Right lobe of liver (tissue), 6 donors: Measurements from ENCODE around the gene AJAP1. TPM values are rescaled to one million over a fixed set of nuclear protein-coding genes. Genes with fewer than 3 reads are reported as not detected.

Experiments
- ATAC-seq, 4 donors: fragments of 200-7000 bp; cut with Tn5 transposase; one replicate each; pipeline ENCODE4 v1.9.1; 2020; ENCODE audit warnings: mild to moderate bottlenecking in 4 of 4, moderate library complexity in 4 of 4
- DNase-seq, 3 donors: peaks; one replicate each; pipeline ENCODE4 v3.0.0-alpha.2; 2020
- H3K27ac ChIP-seq, 3 donors: fragments of 200-600 bp; one replicate each; pipeline ENCODE4 v1.8.0; 2022
- H3K27me3 ChIP-seq, 2 donors: fragments of 200-600 bp; one replicate each; pipeline ENCODE4 v1.8.0; 2022
- H3K36me3 ChIP-seq, 4 donors: fragments of 200-600 bp; sonication (generic) in 1 of 4; one replicate each; pipeline versions ENCODE4 v1.5.1 to v1.8.0; 2017 to 2022; ENCODE audit warnings: control low read depth in 1 of 4
- H3K4me1 ChIP-seq, 4 donors: fragments of 200-600 bp; sonication (generic) in 1 of 4; one replicate each; pipeline versions ENCODE4 v1.5.1 to v1.8.0; 2017 to 2022; ENCODE audit warnings: control low read depth in 1 of 4
- H3K4me3 ChIP-seq, 3 donors: fragments of 200-600 bp; one replicate each; pipeline ENCODE4 v1.8.0; 2022
- H3K9me3 ChIP-seq, 4 donors: fragments of 200-600 bp; sonication (generic) in 1 of 4; one replicate each; pipeline versions ENCODE4 v1.5.1 to v1.8.0; 2017 to 2022; ENCODE audit warnings: control low read depth in 1 of 4
- CTCF ChIP-seq, 4 donors: fragments of 200-600 bp in 3 of 4; fragments of 450-650 bp in 1 of 4; IDR thresholded peaks; one replicate each; pipeline versions ENCODE4 v1.5.1 to v1.8.0; 2016 to 2022; ENCODE audit warnings: antibody characterized with exemption in 4 of 4, mild to moderate bottlenecking in 2 of 4
- POLR2A ChIP-seq: fragments of 450-650 bp; IDR thresholded peaks from one replicate; pipeline ENCODE4 v1.6.1; 2017; ENCODE audit warnings: antibody characterized with exemption, mild to moderate bottlenecking
- WGBS: methylation state at CpG from one replicate; pipeline ENCODE4 v1.1.6; 2018; ENCODE audit warnings: low coverage, low lambda C conversion rate; ENCODE audit not compliant: insufficient coverage; ENCODE audit errors: missing lambda C conversion rate; 5-methylcytosine and 5-hydroxymethylcytosine counted together
- intact Hi-C, 2 donors: fragments of 100-400 bp; cut with DNase I; formaldehyde crosslinking; loops; one replicate each; pipeline versions ENCODE4 v1.11.2 to v1.14.1; 2022
- total RNA-seq, 6 experiments: library from RNA; depleted of rRNA in 2 of 6; stranded (reverse); fragments of >200 nt in 2 of 6; fragmentation: NEBNext Ultra II Directional in 3 of 6; extraction: Animal tissue kit (Norgen Biotek cat#: 25700) in 3 of 6; gene quantifications; one replicate each; pipeline versions ENCODE4 v1.1.0 to v1.2.4, GENCODE V29; 2016 to 2023
- donor health status: DM: no; HTN: yes; CAD: no.
- donor health status: DM: no; HTN: no; CAD: no.
- donor health status: DM: no; HTN: no; CAD: no.
- donor health status: DM: no; HTN: yes; CAD: no.
- donor health status: DM: no; HTN: yes; CAD: no.

The AJAP1 gene
- total RNA-seq, 6 experiments from 2014 or later: 0.06 to 0.35 (median 0.13) TPM

- Histone ChIP-seq H3K4me3 (no peak overlapping the region), H3K4me1 (no peaks in the 10 kb centered on the region), H3K36me3 (no peaks in the 10 kb centered on the region), H3K27me3 (no peaks in the 10 kb centered on the region), H3K27ac (no peak overlapping the region), H3K9me3 (no peaks in the 10 kb centered on the region)
- DNase-seq (no peak), ATAC-seq (no peak)
- TF ChIP-seq POLR2A (no peak), CTCF (IDR thresholded peaks at IDR 0.05) (no peak)
- intact Hi-C loops: no loop called here
- 60% methylated on average over 13 of the region's 37 CpGs for WGBS
Measured at GRCh38 chr1:4772294-4773010, 118.0 kb downstream of the AJAP1 start.

- Histone ChIP-seq H3K27me3 (no peaks in the 10 kb centered on the region), H3K4me3 (no peak overlapping the region), H3K4me1 (no peaks in the 10 kb centered on the region), H3K9me3 (no peaks in the 10 kb centered on the region), H3K36me3 (no peaks in the 10 kb centered on the region), H3K27ac (no peak overlapping the region)
- DNase-seq (no peak), ATAC-seq (no peak)
- 37% methylated on average over 7 of the region's 7 CpGs for whole genome bisulfite sequencing
- intact Hi-C loops: no loop called here
- TF ChIP-seq POLR2A: no peak
- no peak for TF ChIP-seq CTCF (IDR thresholded peaks at IDR 0.05)
Measured at GRCh38 chr1:4773226-4773625, 118.8 kb downstream of the AJAP1 start.

- no peak for DNase-seq
- no peaks in the 10 kb centered on the region for H3K27me3 ChIP-seq
- intact Hi-C loops: no loop called here
- H3K4me1 ChIP-seq: no peaks in the 10 kb centered on the region
- no peak overlapping the region for H3K4me3 ChIP-seq
- TF ChIP-seq POLR2A (no peak), CTCF (IDR thresholded peaks at IDR 0.05) (no peak)
- 60% methylated on average over 4 of the region's 9 CpGs for WGBS
- H3K9me3 ChIP-seq: no peaks in the 10 kb centered on the region
- ATAC-seq: no peak
- no peak overlapping the region for H3K27ac ChIP-seq
- H3K36me3 ChIP-seq: no peaks in the 10 kb centered on the region
Measured at GRCh38 chr1:4775506-4775905, 121.1 kb downstream of the AJAP1 start.

GRCh38 chr1:4778056-4778455, 123.6 kb downstream of the AJAP1 start:
- DNase-seq: no peak
- intact Hi-C loops: no loop called here
- H3K4me3 ChIP-seq: no peak overlapping the region
- H3K36me3 ChIP-seq: no peaks in the 10 kb centered on the region
- no peaks in the 10 kb centered on the region for H3K27me3 ChIP-seq
- H3K9me3 ChIP-seq: no peaks in the 10 kb centered on the region
- WGBS: 22% methylated on average over 5 of the region's 7 CpGs
- no peak overlapping the region for H3K27ac ChIP-seq
- peak in 3 of 4 donors; percentile 13 to 23 (median 18) for TF ChIP-seq CTCF (IDR thresholded peaks at IDR 0.05)
- TF ChIP-seq POLR2A: no peak
- H3K4me1 ChIP-seq: no peaks in the 10 kb centered on the region
- no peak for ATAC-seq
